Lower leg skin (tissue), 4 donors: ENCODE results near the gene TMEM109. TPM values are rescaled to one million over a fixed set of nuclear protein-coding genes. Genes with fewer than 3 reads are reported as not detected.

Source experiments
- DNase-seq, 2 donors: peaks; one replicate each; pipeline ENCODE4 v3.0.0-alpha.2; 2019; ENCODE audit warnings: low spot score in 2 of 2
- H3K4me3 ChIP-seq: fragments of 200-600 bp; sonication (generic); 2 replicates; pipeline ENCODE4 v1.5.1; 2017; ENCODE audit warnings: mild to moderate bottlenecking, low read depth; ENCODE audit not compliant: poor library complexity, severe bottlenecking
- POLR2A ChIP-seq, 2 donors: fragments of 450-650 bp; IDR thresholded peaks; one replicate each; pipeline ENCODE4 v1.6.1; 2016 to 2017; ENCODE audit warnings: antibody characterized with exemption in 2 of 2, mild to moderate bottlenecking in 1 of 2, moderate library complexity in 1 of 2
- WGBS, 2 donors: methylation state at CpG; one replicate each; pipeline ENCODE4 v1.1.5; 2018; 5-methylcytosine and 5-hydroxymethylcytosine counted together
- intact Hi-C: fragments of 100-400 bp; cut with DNase I; formaldehyde crosslinking; loops from one replicate; pipeline ENCODE4 v1.15.0; 2023; ENCODE audit warnings: low total_unique reads
- total RNA-seq, 4 donors: library from RNA; depleted of rRNA; stranded (reverse); fragments of >200 nt; gene quantifications; one replicate each; pipeline ENCODE4 v1.1.0, GENCODE V29; 2016
- TF ChIP-seq, protein P1 (sequence below), 3 donors: fragments of 450-650 bp; IDR thresholded peaks; one replicate each; pipeline ENCODE4 v1.5.1; 2016; ENCODE audit warnings: antibody characterized with exemption in 3 of 3, mild to moderate bottlenecking in 3 of 3, moderate library complexity in 2 of 3

The TMEM109 gene
- total RNA-seq, 4 donors from 2014 or later: 62.1 to 101 (median 81.8) TPM

DNA sequence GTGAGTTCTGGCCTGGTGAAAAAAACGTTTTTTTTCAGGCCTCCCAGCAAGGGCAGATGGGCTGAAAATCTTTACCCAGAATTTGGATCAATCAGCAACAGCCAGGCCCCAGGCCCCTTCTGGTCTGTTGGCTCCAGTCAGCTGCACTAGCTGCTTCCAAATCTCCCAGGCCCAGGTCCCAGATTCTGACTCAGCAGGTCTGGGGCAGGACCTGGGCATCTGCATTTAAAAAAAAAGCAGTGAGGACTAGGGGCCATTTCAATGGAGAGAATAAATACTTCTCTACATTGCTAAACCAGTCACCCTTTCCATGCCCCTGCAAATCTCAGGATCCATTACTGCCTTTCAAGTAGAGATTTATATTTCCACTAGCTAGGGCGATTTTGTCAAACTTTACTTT, 33.7 kb downstream of the TMEM109 start:
- WGBS, 2 donors: 50 to 54% methylated on average over 2 of the region's 2 CpGs
- intact Hi-C loops: no loop called here
- no peak for TF ChIP-seq POLR2A (IDR thresholded peaks at IDR 0.05)
- TF ChIP-seq, protein P1, sequence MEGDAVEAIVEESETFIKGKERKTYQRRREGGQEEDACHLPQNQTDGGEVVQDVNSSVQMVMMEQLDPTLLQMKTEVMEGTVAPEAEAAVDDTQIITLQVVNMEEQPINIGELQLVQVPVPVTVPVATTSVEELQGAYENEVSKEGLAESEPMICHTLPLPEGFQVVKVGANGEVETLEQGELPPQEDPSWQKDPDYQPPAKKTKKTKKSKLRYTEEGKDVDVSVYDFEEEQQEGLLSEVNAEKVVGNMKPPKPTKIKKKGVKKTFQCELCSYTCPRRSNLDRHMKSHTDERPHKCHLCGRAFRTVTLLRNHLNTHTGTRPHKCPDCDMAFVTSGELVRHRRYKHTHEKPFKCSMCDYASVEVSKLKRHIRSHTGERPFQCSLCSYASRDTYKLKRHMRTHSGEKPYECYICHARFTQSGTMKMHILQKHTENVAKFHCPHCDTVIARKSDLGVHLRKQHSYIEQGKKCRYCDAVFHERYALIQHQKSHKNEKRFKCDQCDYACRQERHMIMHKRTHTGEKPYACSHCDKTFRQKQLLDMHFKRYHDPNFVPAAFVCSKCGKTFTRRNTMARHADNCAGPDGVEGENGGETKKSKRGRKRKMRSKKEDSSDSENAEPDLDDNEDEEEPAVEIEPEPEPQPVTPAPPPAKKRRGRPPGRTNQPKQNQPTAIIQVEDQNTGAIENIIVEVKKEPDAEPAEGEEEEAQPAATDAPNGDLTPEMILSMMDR (IDR thresholded peaks at IDR 0.05): no peak
- no peak overlapping the region for H3K4me3 ChIP-seq
- no peak for DNase-seq

GRCh38 chr11:60948250-60948649, 34.3 kb downstream of the TMEM109 start:
- intact Hi-C loops: no loop called here
- TF ChIP-seq POLR2A (IDR thresholded peaks at IDR 0.05): no peak
- TF ChIP-seq, protein P1 (IDR thresholded peaks at IDR 0.05): no peak
- no peak for DNase-seq
- no peak overlapping the region for H3K4me3 ChIP-seq
- 87 to 88% methylated on average over 5 of the region's 5 CpGs for WGBS, 2 donors

GRCh38 chr11:60950024-60950423, 36.1 kb downstream of the TMEM109 start:
- intact Hi-C loops: no loop called here
- no peak for TF ChIP-seq POLR2A (IDR thresholded peaks at IDR 0.05)
- TF ChIP-seq, protein P1 (IDR thresholded peaks at IDR 0.05): no peak
- no peak for DNase-seq
- no peak overlapping the region for H3K4me3 ChIP-seq
- 78 to 91% methylated on average over 6 of the region's 6 CpGs for WGBS, 2 donors

DNA sequence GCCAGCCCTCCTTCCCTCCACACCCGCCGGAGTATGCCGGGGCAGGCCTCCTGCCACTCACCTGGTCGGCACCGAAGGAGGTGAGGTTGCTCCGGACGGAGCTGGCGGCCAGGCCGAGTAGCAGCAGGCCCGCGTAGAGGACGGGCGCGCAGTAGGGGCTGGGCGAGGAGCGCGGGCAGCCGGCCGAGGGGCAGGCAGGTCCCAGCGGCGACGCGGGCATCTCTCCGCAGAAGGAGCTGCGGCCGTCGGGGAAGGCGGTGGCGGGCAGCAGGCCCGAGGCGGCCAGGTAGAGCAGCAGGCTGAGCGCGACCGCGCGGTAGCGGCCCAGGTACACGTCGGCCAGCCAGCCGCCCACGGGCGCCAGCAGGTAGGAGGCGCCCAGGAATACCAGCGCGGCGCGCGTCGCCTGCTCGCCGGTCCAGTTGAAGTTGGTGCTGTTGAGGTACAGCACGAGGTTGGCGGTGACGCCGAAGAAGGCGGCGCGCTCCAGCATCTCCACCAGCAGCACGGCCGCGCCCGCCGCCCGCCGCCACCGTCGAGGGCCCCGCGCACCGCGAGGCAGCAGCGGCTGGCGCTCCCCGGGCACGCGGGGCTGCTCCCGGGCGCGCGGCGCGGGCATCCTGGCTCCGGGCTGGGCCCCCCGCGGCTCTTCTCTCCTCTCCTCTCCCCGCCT, 37.1 kb downstream of the TMEM109 start:
- no peak for TF ChIP-seq POLR2A (IDR thresholded peaks at IDR 0.05)
- TF ChIP-seq, protein P1 (IDR thresholded peaks at IDR 0.05): no peak
- H3K4me3 ChIP-seq: peak overlapping the region; percentile 22
- intact Hi-C loops: no loop called here
- DNase-seq: no peak
- WGBS, 2 donors: 34 to 39% methylated on average over 25 to 56 of the region's 86 CpGs

DNA sequence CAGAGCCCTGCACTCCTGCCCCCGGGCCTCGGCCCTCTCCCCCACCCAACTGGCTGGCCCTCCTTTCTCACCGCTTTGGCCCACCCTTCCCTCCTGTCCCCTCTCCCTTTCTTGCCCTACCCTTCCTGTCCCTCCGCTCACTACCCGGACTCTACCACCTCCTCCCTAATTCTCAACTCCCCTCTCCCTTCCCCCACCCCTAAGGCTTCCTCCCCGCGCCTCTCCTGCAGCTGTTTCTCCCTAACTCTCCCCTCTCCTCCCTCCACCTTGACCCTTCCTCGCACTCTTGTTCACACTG, 37.6 kb downstream of the TMEM109 start:
- H3K4me3 ChIP-seq: peak overlapping the region; percentile 22
- intact Hi-C loops: no loop called here
- TF ChIP-seq, protein P1 (IDR thresholded peaks at IDR 0.05): no peak
- no peak for TF ChIP-seq POLR2A (IDR thresholded peaks at IDR 0.05)
- no peak for DNase-seq
- WGBS, 2 donors: 18 to 25% methylated on average over 8 of the region's 8 CpGs
